Measurements from ENCODE around the gene KRTAP2-4.
"Not testable (repeated sequence)": the region's sequence is repeated elsewhere in the genome, so short reads cannot be mapped to it uniquely, and the experiment has no call there.

Gene KRTAP2-4, protein sequence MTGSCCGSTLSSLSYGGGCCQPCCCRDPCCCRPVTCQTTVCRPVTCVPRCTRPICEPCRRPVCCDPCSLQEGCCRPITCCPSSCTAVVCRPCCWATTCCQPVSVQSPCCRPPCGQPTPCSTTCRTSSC

DNA sequence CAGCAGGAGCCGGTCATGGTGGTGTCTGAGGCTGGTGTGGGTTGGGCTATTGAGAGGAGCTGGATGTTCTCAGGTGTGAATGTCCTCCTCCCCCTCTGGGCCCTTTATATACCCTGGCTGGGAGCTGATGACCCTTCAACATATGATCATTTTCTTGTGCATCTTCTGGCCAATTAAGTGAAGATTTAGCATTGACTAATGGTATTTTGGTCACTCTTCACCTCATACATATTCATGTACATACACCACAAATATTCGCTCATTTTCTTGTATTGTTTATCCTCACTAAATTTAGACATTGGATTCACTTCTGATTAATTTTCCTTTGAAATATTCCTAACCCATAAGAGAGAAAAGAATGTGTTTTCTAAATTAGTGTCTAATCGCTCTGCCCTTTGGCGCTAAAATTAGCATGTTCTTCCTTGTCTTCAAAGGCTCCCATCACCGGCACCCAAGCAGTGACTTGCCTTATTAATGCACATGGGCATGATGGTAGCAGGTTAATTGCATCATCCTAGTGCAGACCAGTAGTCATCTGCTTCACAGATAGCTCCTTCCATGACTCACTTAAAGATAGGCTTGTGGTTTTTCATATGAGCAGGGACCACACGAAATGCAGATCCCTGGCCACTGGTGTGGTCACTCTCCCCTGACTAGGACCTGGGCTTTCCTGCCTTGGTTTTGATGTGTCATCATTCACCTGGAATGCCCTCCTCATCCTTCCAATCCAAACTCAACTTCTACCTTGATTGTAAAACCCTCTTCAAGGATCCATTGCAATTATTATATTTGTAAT lies at the start of gene KRTAP2-4:
TSS of gene KRTAP2-4 (minus strand) at position 51 of the 796 bp plus-strand sequence. CDS start at position 17, 34 bp downstream.
- Histone ChIP-seq H3K4me1 (ENCODE audit: control insufficient read depth in 1 of 2, insufficient read depth in 2 of 2, low read length in 2 of 2) (no peaks in the 10 kb centered on the region), H3K27ac (ENCODE audit: low read depth, low read length) (no peak within 1 kb of the TSS), H3K9me3 (ENCODE audit: control insufficient read depth in 1 of 2, low read length in 2 of 2) (no peaks in the 10 kb centered on the region), H3K9ac (ENCODE audit: low read depth in 1 of 2, low read length in 2 of 2) (no peak within 1 kb of the TSS), H3K4me3 (ENCODE audit: low read depth in 1 of 2, low read length in 2 of 2) (no peak within 1 kb of the TSS), H3K27me3 (ENCODE audit: control insufficient read depth in 1 of 2, insufficient read depth in 2 of 2, low read length in 2 of 2) (peaks cover 0 to 10% of the 10 kb centered on the region in 2 donors), H3K36me3 (ENCODE audit: control insufficient read depth in 1 of 2, insufficient read depth in 2 of 2, low read length in 2 of 2) (no peaks in the 10 kb centered on the region)

DNA sequence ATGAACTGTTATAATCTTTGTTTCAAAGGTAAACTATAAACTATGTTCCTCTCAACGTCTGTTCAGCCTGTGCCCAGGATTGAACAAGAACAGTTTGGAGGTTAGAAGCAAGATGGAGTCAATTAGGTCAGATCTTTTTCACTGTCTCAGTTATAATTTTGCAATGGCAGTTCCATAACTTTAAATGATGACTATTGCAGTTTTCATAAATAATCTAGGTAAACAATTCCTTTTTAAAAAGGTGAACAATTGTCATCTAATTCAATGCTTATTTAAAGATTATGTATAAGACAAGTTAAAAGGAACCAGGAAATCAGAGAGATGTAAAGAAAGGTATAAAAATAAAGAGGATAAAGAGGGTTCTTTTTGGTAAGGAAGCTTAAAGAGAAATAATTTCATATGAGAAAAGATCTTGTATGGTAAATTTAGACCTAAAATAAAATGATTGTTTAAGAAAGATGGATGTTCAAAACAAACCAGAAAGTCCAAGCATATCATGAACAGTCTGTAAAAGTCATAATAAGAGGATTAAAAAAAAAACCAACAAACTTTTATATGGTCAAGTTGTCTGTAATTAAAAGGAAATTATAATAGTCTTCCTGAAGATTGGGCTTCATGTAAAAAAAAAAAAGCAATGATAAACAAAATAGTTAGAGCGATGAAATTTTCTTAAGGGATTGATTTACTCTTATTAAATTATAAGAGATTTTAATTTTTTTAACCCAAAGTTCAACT lies 45.6 kb upstream of the KRTAP2-4 start:
- Histone ChIP-seq H3K4me3 (ENCODE audit: low read depth in 1 of 2, low read length in 2 of 2) (no peak overlapping the region), H3K36me3 (ENCODE audit: control insufficient read depth in 1 of 2, insufficient read depth in 2 of 2, low read length in 2 of 2) (no peaks in the 10 kb centered on the region), H3K4me1 (ENCODE audit: control insufficient read depth in 1 of 2, insufficient read depth in 2 of 2, low read length in 2 of 2) (no peaks in the 10 kb centered on the region), H3K27me3 (ENCODE audit: control insufficient read depth in 1 of 2, insufficient read depth in 2 of 2, low read length in 2 of 2) (peaks cover 0 to 8% of the 10 kb centered on the region in 2 donors), H3K9ac (ENCODE audit: low read depth in 1 of 2, low read length in 2 of 2) (no peak overlapping the region), H3K27ac (ENCODE audit: low read depth, low read length) (no peak overlapping the region), H3K9me3 (ENCODE audit: control insufficient read depth in 1 of 2, low read length in 2 of 2) (no peaks in the 10 kb centered on the region)

DNA sequence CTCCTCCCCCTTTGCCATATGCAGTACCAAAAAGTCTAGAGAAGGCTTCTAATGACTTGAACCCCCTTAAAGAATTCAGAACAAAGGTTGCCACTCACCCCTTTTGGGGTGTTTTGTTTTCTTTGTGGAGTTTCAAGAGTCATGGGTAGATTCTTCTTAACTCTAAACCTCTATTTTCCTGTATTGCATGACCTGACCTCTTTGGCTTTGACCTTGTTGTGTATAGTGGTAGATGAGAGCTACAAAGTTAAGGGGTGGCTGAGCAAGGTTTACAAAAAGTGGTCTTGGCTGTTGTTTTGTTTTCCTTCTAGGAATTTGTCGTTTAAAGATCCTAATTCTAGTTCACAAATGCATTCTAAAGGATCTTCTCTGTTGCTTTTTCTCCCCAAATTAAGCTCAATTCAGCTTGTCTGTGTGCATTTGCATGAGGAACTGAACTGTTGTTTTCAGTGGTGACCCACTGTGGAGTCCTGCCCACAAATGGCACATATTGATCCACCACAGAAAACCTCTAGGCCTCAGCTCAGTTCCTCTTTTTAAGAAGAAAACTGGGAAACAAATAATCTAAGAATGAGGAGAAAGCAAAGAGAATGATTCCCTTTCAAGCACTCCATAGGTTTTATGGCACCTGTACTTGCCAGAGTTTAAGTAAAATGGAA lies 43.2 kb upstream of the KRTAP2-4 start:
- H3K27me3 ChIP-seq (ENCODE audit: control insufficient read depth in 1 of 2, insufficient read depth in 2 of 2, low read length in 2 of 2); H3K36me3 ChIP-seq (ENCODE audit: control insufficient read depth in 1 of 2, insufficient read depth in 2 of 2, low read length in 2 of 2); H3K27ac ChIP-seq (ENCODE audit: low read depth, low read length); H3K4me3 ChIP-seq (ENCODE audit: low read depth in 1 of 2, low read length in 2 of 2); H3K9me3 ChIP-seq (ENCODE audit: control insufficient read depth in 1 of 2, low read length in 2 of 2); H3K4me1 ChIP-seq (ENCODE audit: control insufficient read depth in 1 of 2, insufficient read depth in 2 of 2, low read length in 2 of 2); H3K9ac ChIP-seq (ENCODE audit: low read depth in 1 of 2, low read length in 2 of 2): not testable (repeated sequence)

DNA sequence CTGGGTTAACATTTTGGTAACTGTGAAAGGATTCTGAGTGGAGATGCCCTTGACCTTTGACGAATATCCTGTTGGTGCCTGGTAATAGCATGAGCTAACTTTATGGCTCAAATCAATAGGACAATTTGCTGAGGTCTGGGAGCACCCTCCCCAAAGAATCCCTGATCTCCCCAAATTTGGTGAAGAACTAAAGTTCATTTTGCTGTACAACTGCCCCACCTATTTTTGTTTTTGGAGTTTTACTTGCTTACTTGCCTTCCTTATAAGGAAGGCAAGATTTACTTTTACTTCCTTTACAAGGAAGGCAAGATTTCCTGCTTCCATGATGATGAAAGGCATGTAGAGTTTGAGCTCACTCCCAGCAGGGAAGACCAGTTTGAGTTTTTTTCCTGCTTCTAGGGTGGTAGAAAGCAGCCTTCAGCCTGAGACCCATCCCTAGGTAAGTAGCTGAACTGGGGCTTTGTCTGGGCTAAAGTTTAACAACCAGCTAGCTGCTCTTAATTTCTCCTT lies 42.3 kb upstream of the KRTAP2-4 start:
- no peaks in the 10 kb centered on the region for H3K9me3 ChIP-seq (ENCODE audit: control insufficient read depth in 1 of 2, low read length in 2 of 2)
- no peak overlapping the region for H3K4me3 ChIP-seq (ENCODE audit: low read depth in 1 of 2, low read length in 2 of 2)
- no peaks in the 10 kb centered on the region for H3K27me3 ChIP-seq (ENCODE audit: control insufficient read depth in 1 of 2, insufficient read depth in 2 of 2, low read length in 2 of 2)
- no peak overlapping the region for H3K9ac ChIP-seq (ENCODE audit: low read depth in 1 of 2, low read length in 2 of 2)
- no peaks in the 10 kb centered on the region for H3K36me3 ChIP-seq (ENCODE audit: control insufficient read depth in 1 of 2, insufficient read depth in 2 of 2, low read length in 2 of 2)
- H3K27ac ChIP-seq (ENCODE audit: low read depth, low read length), result no peak overlapping the region
- no peaks in the 10 kb centered on the region for H3K4me1 ChIP-seq (ENCODE audit: control insufficient read depth in 1 of 2, insufficient read depth in 2 of 2, low read length in 2 of 2)

DNA sequence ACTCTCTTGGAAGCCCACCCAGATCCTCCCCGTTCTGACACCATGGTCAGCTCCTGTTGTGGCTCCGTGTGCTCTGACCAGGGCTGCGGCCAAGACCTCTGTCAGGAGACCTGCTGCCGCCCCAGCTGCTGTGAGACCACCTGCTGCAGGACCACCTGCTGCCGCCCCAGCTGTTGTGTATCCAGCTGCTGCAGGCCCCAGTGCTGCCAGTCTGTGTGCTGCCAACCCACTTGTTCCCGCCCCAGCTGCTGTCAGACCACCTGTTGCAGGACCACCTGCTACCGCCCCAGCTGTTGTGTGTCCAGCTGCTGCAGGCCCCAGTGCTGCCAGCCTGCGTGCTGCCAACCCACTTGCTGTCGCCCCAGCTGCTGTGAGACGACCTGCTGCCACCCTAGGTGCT lies 39.7 kb upstream of the KRTAP2-4 start, which contains the start of gene KRTAP4-9:
TSS of gene KRTAP4-9 (plus strand) at position 43 of the 400 bp plus-strand sequence. CDS start at position 43, 0 bp downstream.
- H3K9ac ChIP-seq (ENCODE audit: low read depth in 1 of 2, low read length in 2 of 2); H3K4me3 ChIP-seq (ENCODE audit: low read depth in 1 of 2, low read length in 2 of 2); H3K27me3 ChIP-seq (ENCODE audit: control insufficient read depth in 1 of 2, insufficient read depth in 2 of 2, low read length in 2 of 2); H3K4me1 ChIP-seq (ENCODE audit: control insufficient read depth in 1 of 2, insufficient read depth in 2 of 2, low read length in 2 of 2); H3K27ac ChIP-seq (ENCODE audit: low read depth, low read length); H3K36me3 ChIP-seq (ENCODE audit: control insufficient read depth in 1 of 2, insufficient read depth in 2 of 2, low read length in 2 of 2); H3K9me3 ChIP-seq (ENCODE audit: control insufficient read depth in 1 of 2, low read length in 2 of 2): not testable (repeated sequence)

DNA sequence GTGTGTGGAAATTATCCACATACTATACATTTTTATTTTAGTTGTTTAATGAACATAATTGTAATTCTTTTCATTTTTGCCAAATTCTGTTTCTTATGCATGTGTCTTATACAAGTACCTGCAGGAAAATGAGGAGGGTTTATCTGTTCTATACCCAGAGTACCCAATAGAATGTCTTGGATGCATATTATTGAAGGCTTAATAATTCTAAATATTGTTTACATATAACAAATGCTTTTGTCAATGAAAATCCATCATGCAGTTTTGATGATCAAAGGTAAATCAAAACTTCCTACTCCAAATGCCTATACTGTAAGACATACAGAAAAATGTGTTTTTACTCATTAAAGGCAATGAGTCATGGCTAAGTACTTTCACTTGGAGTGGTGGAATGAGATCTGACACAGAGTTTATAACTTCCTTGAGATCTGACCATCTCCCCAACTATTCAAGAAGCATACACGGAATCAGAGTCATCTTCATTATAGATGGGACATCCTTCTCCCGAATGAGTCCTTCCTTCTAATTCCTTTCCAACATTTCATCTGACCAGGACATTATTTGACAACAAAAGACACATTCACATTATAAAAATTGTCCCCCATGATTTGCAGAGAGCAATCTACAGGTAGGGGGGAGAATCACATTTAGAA lies 38.8 kb upstream of the KRTAP2-4 start:
- H3K9ac ChIP-seq (ENCODE audit: low read depth in 1 of 2, low read length in 2 of 2); H3K36me3 ChIP-seq (ENCODE audit: control insufficient read depth in 1 of 2, insufficient read depth in 2 of 2, low read length in 2 of 2); H3K9me3 ChIP-seq (ENCODE audit: control insufficient read depth in 1 of 2, low read length in 2 of 2); H3K27ac ChIP-seq (ENCODE audit: low read depth, low read length); H3K27me3 ChIP-seq (ENCODE audit: control insufficient read depth in 1 of 2, insufficient read depth in 2 of 2, low read length in 2 of 2); H3K4me1 ChIP-seq (ENCODE audit: control insufficient read depth in 1 of 2, insufficient read depth in 2 of 2, low read length in 2 of 2); H3K4me3 ChIP-seq (ENCODE audit: low read depth in 1 of 2, low read length in 2 of 2): not testable (repeated sequence)

DNA sequence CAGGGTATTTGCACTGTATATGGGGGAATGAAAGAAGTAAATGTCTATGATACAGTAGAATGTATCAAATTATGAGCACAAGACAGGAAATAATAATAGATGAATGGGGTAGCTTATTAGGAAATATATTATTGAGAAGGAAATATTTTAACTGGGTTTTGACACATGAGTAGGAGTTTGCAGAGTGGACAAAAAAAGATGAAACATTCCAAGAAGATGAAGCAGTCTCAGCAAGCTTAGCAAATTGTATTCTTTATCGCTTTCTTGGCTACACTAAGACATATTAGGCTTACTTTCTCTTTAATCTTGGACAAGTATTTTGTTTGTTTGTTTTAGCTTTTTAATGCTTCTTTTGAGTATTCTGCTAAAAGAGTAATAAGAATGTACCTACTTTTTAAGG lies 38.2 kb upstream of the KRTAP2-4 start:
- no peak overlapping the region for H3K9ac ChIP-seq (ENCODE audit: low read depth in 1 of 2, low read length in 2 of 2)
- no peaks in the 10 kb centered on the region for H3K9me3 ChIP-seq (ENCODE audit: control insufficient read depth in 1 of 2, low read length in 2 of 2)
- no peak overlapping the region for H3K27ac ChIP-seq (ENCODE audit: low read depth, low read length)
- no peaks in the 10 kb centered on the region for H3K36me3 ChIP-seq (ENCODE audit: control insufficient read depth in 1 of 2, insufficient read depth in 2 of 2, low read length in 2 of 2)
- H3K4me3 ChIP-seq (ENCODE audit: low read depth in 1 of 2, low read length in 2 of 2), result no peak overlapping the region
- no peaks in the 10 kb centered on the region for H3K4me1 ChIP-seq (ENCODE audit: control insufficient read depth in 1 of 2, insufficient read depth in 2 of 2, low read length in 2 of 2)
- H3K27me3 ChIP-seq (ENCODE audit: control insufficient read depth in 1 of 2, insufficient read depth in 2 of 2, low read length in 2 of 2), result no peaks in the 10 kb centered on the region

DNA sequence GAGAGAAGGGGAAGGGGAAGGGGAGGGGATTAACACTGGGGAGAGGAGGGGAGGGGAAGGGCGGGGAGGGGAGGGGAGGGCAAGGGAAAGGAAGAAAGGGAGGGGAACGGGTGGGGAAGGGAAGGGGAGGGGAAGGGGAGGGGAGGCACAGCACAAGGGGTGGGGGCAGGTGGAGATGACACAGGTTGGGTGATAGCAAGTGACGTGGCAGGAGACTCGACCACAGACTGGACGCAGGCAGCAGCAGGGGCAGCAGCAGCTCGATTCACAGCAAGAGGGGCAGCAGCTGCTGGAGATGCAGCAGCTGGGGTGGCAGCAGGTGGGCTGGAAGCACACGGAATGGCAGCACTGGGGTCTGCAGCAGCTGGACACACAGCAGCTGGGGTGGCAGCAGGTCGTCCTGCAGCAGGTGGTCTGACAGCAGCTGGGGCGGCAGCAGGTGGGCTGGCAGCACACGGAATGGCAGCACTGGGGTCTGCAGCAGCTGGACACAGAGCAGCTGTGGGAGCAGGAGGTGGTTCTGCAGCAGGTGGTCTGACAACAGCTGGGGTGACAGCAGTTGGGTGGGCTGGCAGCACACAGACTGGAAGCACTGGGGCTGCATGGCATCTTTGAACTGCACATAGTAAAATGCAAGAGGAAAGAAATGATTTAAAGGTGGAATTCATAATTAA lies 36.0 kb upstream of the KRTAP2-4 start, which contains the start of gene KRTAP4-16:
TSS of gene KRTAP4-16 (minus strand) at position 624 of the 674 bp plus-strand sequence. CDS start at position 624, 0 bp downstream.
- Histone ChIP-seq H3K9ac (ENCODE audit: low read depth in 1 of 2, low read length in 2 of 2) (no peak within 1 kb of the TSS), H3K36me3 (ENCODE audit: control insufficient read depth in 1 of 2, insufficient read depth in 2 of 2, low read length in 2 of 2) (no peaks in the 10 kb centered on the region), H3K4me3 (ENCODE audit: low read depth in 1 of 2, low read length in 2 of 2) (no peak within 1 kb of the TSS), H3K27ac (ENCODE audit: low read depth, low read length) (no peak within 1 kb of the TSS), H3K4me1 (ENCODE audit: control insufficient read depth in 1 of 2, insufficient read depth in 2 of 2, low read length in 2 of 2) (no peaks in the 10 kb centered on the region), H3K27me3 (ENCODE audit: control insufficient read depth in 1 of 2, insufficient read depth in 2 of 2, low read length in 2 of 2) (no peaks in the 10 kb centered on the region), H3K9me3 (ENCODE audit: control insufficient read depth in 1 of 2, low read length in 2 of 2) (no peaks in the 10 kb centered on the region)

DNA sequence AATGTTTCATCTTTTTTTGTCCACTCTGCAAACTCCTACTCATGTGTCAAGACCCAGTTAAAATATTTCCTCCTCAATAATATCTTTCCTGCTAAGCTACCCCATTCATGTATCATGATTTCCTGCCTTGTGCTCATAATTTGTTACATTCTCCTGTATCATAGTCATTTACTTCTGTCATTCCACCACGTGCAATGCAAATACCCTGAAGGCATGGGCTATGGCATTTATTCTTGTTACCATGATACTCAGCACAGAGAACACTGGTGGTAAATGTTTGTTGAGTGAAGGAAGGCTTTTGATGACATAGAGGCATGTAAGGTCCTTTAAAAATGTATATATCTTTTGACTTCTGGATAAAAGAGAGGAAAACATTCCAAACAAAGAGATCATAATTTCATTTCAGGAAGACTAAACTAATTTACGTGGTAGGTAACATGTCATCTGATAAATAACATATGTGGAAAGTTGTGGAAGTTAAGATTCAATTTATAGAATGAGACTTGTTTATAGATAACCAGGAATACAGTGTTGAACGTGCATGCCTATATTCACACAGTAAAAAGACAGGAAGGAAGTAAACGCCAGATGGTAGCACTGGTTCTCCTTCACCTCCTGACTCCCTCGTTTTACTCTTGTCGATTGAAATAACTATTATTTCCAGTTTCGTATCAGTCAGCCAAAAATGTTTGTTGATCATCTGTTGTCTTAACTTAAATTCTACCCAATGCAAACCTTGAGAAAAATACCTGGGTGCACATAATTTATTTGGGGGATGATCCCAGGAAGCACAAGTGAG lies 34.2 kb upstream of the KRTAP2-4 start:
- H3K9ac ChIP-seq (ENCODE audit: low read depth in 1 of 2, low read length in 2 of 2); H3K4me1 ChIP-seq (ENCODE audit: control insufficient read depth in 1 of 2, insufficient read depth in 2 of 2, low read length in 2 of 2); H3K4me3 ChIP-seq (ENCODE audit: low read depth in 1 of 2, low read length in 2 of 2); H3K27ac ChIP-seq (ENCODE audit: low read depth, low read length); H3K36me3 ChIP-seq (ENCODE audit: control insufficient read depth in 1 of 2, insufficient read depth in 2 of 2, low read length in 2 of 2); H3K9me3 ChIP-seq (ENCODE audit: control insufficient read depth in 1 of 2, low read length in 2 of 2); H3K27me3 ChIP-seq (ENCODE audit: control insufficient read depth in 1 of 2, insufficient read depth in 2 of 2, low read length in 2 of 2): not testable (repeated sequence)
